Activated CD4-positive, CD25-positive, alpha-beta regulatory T cell (primary cell): ENCODE results near the gene FPGS.
"Not testable (repeated sequence)": the region's sequence is repeated elsewhere in the genome, so short reads cannot be mapped to it uniquely, and the experiment has no call there.

Experiments used
- DNase-seq, 4 experiments: peaks; one replicate each; lab custom pipeline; 2025; lab: John Stamatoyannopoulos, UW

Gene FPGS

GRCh38 chr9:127802576-127803443 is at the start of gene FPGS:
Gene FPGS, plus strand, starts transcription at chr9:127802882. Its CDS starts 43 bp downstream, at chr9:127802925.
- peak; percentile 74 to 78 (median 76) for DNase-seq

- DNase-seq: no peak
Observed at GRCh38 chr9:127753148-127753547, 49.5 kb upstream of the FPGS start.

DNA sequence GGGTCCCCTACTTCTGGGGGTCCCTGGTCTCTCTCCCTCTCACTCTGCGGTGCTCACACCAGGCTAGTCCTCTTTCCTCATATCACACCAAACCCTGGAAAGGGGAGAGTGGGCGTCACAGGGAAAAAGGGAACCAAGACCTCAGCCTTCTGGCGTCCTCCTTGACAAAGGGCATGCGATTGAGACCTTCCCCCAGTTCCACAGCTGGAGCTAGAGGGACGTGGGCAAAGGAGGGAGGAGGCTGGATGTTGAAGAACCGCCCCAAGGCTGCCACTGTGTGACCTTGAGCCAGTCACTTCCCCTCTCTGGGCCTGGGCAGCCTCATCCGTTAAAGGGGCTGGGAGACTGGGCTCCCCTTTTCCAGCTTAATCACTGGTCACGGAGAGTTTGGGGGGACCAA is 49.1 kb upstream of the FPGS start:
- no peak for DNase-seq

GRCh38 chr9:127754099-127755060 is 48.3 kb upstream of the FPGS start:
- no peak for DNase-seq

DNA sequence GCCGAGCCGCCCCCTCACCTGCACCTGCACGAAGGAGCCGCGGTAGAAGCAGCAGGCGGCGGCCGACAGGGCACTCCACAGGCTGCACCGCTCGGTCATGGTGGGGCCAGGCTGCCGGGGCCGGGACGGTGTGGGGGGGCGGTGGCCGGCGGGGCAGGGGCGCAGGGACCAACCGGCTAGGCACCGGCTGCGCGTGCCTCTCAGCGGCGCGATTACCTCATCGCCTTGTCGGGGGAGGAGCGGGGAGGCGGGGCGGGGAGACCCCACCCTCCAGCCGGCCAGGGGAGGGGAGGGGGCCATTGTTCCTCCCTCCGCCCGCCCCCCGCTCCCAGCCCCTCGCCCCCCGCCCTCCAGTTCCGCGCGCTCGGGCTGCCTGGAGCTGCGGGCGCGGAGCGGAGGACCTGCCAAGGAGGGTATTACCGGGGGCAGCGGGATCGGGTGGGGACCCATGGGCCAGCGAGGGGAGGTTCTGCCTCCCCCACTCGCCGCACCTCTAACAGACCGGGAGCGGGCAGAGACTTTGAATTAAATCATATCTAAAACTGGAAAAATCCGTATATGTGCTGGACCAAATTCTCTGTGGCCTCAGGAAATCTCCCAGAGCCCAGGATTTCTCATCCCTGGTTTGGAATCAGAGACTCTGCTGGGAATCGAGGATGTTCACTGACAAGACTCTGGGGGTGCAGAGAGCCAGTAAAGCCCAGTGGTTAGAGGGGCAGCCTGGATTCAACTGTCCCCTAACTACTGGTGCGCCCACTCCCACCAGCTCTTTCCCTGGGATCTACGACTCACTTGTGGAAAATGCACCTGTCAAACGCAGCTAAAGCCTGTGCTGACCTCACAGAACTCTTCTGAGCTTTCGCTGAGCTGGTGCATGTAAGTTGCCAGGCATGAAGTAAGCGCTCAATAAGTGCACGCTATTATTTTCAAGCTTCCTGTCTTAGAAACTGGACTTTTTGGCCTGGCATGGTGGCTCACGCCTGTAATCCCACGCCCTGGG is 47.3 kb upstream of the FPGS start:
- no peak for DNase-seq

DNA sequence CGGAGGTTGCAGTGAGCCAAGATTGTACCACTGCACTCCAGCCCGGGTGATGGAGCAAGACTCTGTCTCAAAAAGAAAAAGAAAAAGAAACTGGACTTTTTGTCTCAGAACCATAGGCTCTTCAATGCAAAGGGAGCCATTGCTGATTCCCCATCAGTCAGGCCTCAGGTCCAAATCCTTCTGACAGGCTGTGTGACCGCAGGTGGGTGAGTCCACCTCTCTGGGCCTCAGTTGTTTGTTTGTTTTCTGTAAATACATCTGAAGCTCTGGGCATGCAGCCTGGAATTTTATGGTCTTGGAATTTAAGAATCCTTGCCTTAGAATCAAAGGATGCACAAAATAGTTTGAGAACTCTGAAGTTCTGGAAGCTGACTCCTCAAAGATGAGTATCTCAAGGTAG is 46.4 kb upstream of the FPGS start:
- DNase-seq: no peak

GRCh38 chr9:127756776-127757175 is 45.9 kb upstream of the FPGS start:
- not testable (repeated sequence) for DNase-seq

DNA sequence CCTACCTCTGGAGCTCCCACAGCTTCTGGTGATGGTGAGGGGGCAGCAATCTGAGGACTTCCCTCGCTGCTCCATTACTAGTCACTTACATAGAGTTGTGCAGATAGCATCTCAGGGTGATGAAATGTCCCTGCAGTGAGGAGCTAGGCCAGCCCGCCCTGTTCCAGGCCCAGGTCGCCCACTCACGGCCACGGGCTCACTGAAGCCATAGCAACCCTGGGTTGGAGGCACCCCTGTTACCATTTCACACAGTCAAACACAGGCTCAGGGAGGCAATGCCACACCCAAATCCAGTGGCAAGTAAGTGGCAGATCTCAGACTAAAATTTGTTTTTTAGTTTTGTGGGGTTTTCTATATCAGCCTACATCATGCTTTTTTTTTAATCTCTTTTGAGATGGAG is 43.8 kb upstream of the FPGS start:
- DNase-seq: no peak

GRCh38 chr9:127761061-127761460 is 41.6 kb upstream of the FPGS start:
- DNase-seq: no peak

DNA sequence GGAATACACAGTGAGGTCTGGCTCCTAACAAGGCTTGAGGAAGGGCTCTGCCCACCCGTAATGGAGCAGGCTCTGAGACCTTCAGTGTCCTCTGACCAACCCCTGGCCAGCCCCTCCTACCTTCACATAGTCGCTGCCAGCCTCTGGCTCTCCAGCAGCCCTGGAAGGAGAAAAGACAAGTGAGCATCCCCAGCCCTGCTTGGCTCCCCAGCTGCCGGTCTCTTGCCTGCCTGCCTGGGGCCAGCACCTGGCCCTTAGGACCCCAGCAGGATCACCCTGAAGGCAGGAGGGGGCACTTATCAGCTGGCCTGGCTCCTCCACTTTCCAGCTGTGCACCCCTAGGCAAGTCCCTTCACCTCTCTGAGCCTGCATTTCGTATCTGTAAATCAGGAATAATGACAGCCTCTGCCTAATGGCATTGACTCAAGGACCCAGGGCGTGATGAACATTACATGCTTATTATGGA is 41.2 kb upstream of the FPGS start:
- DNase-seq: no peak

GRCh38 chr9:127762111-127762676 is 40.5 kb upstream of the FPGS start:
- DNase-seq: no peak

- no peak for DNase-seq
Observed at GRCh38 chr9:127763918-127764384, 38.7 kb upstream of the FPGS start.

DNA sequence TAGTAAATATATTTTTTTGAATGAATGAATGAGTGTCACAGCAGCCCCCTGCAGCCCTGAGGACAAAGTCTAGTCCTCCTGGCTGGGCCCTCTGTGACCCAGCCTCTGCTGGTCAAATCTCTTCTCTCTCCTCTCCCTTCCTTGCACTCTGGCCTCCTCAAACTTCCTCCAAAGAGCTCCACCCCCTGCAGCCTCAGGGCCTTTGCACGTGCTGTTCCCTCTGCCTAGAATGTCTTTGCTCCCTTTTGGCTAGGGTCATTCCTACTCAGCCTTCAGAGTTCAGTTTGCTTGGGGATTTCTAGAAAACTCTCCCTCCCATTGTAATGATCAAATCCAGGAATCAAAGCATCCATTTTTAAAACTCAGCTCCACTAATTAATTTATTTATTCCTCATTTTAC is 37.3 kb upstream of the FPGS start:
- no peak for DNase-seq

- DNase-seq: no peak
Observed at GRCh38 chr9:127767410-127767809, 35.3 kb upstream of the FPGS start.

DNA sequence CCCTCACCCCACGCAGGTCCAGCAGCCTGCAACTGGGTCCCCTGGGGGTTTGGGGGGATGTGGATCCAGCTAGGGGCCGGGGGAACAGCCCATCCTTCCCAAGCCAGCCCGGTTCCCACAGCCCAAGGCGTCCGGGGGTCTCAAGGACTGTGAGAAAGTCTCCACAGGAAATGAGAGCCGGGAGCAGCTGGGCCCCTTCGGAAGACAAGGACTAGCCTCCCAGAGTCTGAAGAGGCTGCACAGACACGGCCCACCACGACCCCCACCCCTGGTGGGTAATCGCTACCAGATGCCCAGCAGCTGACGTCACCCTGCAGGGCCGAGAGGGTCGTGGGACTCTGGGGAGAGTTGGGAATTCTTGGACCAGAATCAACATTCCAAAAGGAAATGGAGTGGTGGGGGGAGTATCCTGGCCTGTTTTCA is 34.8 kb upstream of the FPGS start:
- DNase-seq: no peak

DNA sequence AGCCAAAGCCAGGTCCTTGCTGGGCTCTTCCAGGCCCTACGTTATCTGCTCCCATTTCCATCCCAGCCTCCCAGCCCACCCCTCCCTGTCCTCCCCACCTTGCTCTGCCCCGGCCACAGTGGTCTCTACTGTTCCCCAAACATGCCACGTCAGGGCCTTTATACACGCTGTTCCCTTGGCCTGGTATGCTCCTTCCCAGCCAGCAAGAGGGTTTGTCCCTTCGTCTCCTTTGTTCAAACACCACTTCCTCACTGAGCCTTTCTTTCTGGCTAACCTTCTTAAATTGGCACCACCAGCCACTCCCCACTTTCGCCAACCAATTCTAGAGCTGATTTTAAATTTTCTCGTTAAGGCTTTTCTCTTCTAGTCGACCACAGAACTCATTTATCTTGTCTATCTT is 34.0 kb upstream of the FPGS start:
- no peak for DNase-seq

DNA sequence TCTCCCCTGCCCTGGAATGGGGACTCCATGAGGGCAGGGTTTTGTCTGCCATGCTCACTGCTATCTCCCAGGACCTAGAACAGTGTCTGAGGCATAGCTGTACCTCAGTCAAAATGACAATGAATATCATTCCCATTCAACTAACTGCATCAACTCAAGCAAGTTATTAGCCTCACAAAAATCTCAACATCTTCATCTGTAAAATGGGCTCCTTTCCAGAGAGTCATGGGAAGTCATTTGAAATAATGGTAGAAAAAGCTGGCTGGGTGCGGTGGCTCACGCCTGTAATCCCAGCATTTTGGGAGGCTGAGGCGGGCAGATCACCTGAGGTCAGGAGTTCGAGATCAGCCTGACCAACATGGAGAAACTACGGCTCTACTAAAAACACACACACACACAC is 33.6 kb upstream of the FPGS start:
- no peak for DNase-seq

GRCh38 chr9:127769929-127770582 is 32.6 kb upstream of the FPGS start:
- no peak for DNase-seq

DNA sequence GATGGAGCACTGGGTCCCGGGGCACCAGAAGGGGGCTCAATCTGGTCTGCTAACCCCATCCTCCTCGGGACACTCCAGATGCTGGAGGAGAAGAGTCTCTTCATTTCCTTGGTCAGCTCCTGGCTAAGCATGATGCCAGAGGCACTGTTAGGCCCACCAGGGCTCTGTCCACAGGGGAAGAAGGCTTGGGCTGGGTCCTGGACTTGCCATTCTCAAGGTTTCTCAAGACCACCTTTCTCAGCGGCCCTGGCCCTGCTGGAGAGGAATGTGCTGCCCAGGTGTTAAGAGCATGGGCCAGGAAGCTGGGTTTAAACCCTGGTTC is 32.1 kb upstream of the FPGS start:
- no peak for DNase-seq

DNA sequence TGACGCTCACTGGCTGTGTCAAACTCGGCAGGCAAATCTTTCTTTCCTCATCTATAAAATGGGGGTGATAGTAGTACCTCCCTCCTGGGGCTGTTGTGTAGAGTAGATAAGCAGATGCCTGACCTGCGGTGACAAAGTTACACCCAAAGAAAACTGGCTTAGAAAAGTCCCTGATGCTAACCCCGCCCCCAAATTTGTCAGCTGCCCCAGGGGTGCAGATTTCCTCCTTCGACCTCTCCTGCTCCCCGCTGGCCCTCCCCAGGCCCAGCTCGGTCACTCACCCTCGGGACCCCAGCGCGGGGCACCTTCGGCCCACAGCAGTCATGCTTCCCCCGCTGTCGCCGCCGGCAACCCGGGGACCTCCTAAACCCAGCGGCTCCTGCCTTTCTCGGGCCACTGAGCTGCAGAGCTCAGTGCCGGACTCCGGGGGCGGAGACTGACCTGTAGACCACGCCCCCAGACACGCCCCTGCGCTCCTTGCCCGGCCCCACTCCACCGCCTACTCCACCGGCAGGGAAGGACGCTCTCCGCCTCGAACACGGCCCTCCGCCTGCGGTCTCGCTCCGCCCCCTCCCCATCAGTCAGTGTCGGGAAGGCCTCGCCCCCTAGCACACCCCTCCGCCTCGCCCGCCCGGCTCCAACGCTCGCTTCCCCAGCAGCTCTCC is 31.6 kb upstream of the FPGS start:
- DNase-seq: peak; percentile 91 to 97 (median 94)
